Natural killer cell (primary cell): Measurements from ENCODE around the gene SLC39A10. TPM values are rescaled to one million over a fixed set of nuclear protein-coding genes. Genes with fewer than 3 reads are reported as not detected.
"Not testable (repeated sequence)": the region's sequence is repeated elsewhere in the genome, so short reads cannot be mapped to it uniquely, and the experiment has no call there.

Experiments used
- ATAC-seq, 3 donors: fragments of 150-1000 bp in 2 of 3; fragments of 200-7000 bp in 1 of 3; cut with Tn5 transposase; 1 replicate in 1 of 3; 2 replicates in 2 of 3; pipeline ENCODE4 v1.10.0; 2021; ENCODE audit warnings: mild to moderate bottlenecking in 2 of 3, moderate library complexity in 2 of 3
- DNase-seq, 2 donors: peaks; one replicate each; pipeline versions ENCODE4 v3.0.0 to v3.0.0-alpha.2; 2013 to 2021; ENCODE audit warnings: mixed read lengths in 1 of 2
- H3K27ac ChIP-seq: one replicate; pipeline ENCODE4 v1.5.1; 2013; ENCODE audit warnings: mild to moderate bottlenecking, low read length
- H3K27me3 ChIP-seq: one replicate; pipeline ENCODE4 v1.6.1; 2013; ENCODE audit warnings: low read length; ENCODE audit not compliant: control insufficient read depth, insufficient read depth
- H3K36me3 ChIP-seq: one replicate; pipeline ENCODE4 v1.6.1; 2013; ENCODE audit warnings: low read length; ENCODE audit not compliant: control insufficient read depth, insufficient read depth
- H3K4me1 ChIP-seq: one replicate; pipeline ENCODE4 v1.6.1; 2013; ENCODE audit warnings: low read length; ENCODE audit not compliant: control insufficient read depth, insufficient read depth
- H3K4me3 ChIP-seq: one replicate; pipeline ENCODE4 v1.5.1; 2013; ENCODE audit warnings: low read length
- H3K9me3 ChIP-seq: one replicate; pipeline ENCODE4 v1.6.1; 2013; ENCODE audit warnings: low read length; ENCODE audit not compliant: control insufficient read depth, insufficient read depth
- H3K27ac Mint-ChIP-seq, 2 donors: one replicate each; pipeline ENCODE4 v1.8.0; 2022; ENCODE audit warnings: mild to moderate bottlenecking in 2 of 2, mixed read lengths in 2 of 2, moderate library complexity in 1 of 2
- H3K27me3 Mint-ChIP-seq, 2 donors: one replicate each; pipeline ENCODE4 v1.8.0; 2022; ENCODE audit warnings: low read depth in 2 of 2, mixed read lengths in 2 of 2
- H3K36me3 Mint-ChIP-seq: one replicate; pipeline ENCODE4 v1.8.0; 2022; ENCODE audit warnings: mixed read lengths
- H3K4me1 Mint-ChIP-seq, 2 donors: one replicate each; pipeline ENCODE4 v1.8.0; 2022; ENCODE audit warnings: mixed read lengths in 2 of 2
- H3K4me3 Mint-ChIP-seq: one replicate; pipeline ENCODE4 v1.8.0; 2022; ENCODE audit warnings: mild to moderate bottlenecking, moderate library complexity, mixed read lengths
- H3K9me3 Mint-ChIP-seq, 2 donors: one replicate each; pipeline ENCODE4 v1.8.0; 2022; ENCODE audit warnings: mixed read lengths in 2 of 2
- WGBS: methylation state at CpG from one replicate; pipeline ENCODE4 v1.1.7; 2013; ENCODE audit warnings: missing lambda C conversion rate; ENCODE audit not compliant: insufficient coverage; 5-methylcytosine and 5-hydroxymethylcytosine counted together
- intact Hi-C: fragments of 100-400 bp; cut with micrococcal nuclease; formaldehyde crosslinking; loops from one replicate; pipeline ENCODE4 v1.14.2; 2022
- total RNA-seq, 4 donors: library from RNA; stranded (reverse); fragments of 120-200 nt in 1 of 4; gene quantifications; one replicate each; pipeline versions ENCODE4 v1.2.3 to v1.2.4, GENCODE V29; 2013 to 2022
- TF ChIP-seq, protein P1 (sequence below): fragments of 200-600 bp; IDR thresholded peaks from one replicate; pipeline ENCODE4 v1.8.0; 2022; ENCODE audit warnings: antibody characterized with exemption

The SLC39A10 gene
- total RNA-seq, 3 donors from 2014 or later (not counting 1 experiment from before 2014, with no cell fraction given) = 56.5 to 69.6 (median 58.5) TPM

DNA sequence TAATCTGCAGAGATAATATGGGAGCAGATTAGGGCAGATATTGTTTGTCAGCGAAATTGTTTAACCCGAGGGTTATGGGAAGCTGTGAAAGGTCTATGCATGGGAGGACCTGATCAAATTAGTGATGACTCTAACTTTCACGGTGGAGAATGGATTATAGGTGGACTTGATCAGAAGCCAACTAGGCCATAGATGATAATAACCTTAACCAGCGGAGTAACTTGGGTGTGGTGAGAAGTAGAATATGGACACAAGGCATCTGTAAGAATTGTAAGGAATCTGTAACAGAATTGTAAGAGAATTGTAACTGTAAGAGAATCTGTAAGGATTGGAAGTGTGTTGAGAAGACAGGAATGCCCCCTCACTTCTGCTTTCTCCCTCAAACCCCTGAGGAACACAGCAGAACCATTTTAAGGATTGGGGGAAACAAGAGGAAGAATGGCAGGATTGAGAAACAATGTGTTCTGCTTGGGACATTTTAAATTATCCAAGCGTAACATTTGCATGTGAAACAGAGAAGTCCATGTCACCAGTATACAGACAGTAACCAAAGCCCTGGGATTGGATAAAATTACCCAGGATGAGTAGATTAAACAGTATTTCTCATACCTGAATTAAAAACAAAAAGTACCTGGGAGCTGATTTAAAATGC is 14.9 kb upstream of the SLC39A10 start:
- Histone ChIP-seq H3K4me1 (no peaks in the 10 kb centered on the region), H3K9me3 (no peaks in the 10 kb centered on the region), H3K27ac (no peak overlapping the region), H3K27me3 (no peaks in the 10 kb centered on the region), H3K36me3 (no peaks in the 10 kb centered on the region), H3K4me3 (no peak overlapping the region)
- no peak overlapping the region for H3K4me3 Mint-ChIP-seq
- DNase-seq (no peak), ATAC-seq (no peak)
- WGBS = 90% methylated on average over 5 of the region's 5 CpGs
- intact Hi-C loops = no loop called here
- TF ChIP-seq, protein P1, sequence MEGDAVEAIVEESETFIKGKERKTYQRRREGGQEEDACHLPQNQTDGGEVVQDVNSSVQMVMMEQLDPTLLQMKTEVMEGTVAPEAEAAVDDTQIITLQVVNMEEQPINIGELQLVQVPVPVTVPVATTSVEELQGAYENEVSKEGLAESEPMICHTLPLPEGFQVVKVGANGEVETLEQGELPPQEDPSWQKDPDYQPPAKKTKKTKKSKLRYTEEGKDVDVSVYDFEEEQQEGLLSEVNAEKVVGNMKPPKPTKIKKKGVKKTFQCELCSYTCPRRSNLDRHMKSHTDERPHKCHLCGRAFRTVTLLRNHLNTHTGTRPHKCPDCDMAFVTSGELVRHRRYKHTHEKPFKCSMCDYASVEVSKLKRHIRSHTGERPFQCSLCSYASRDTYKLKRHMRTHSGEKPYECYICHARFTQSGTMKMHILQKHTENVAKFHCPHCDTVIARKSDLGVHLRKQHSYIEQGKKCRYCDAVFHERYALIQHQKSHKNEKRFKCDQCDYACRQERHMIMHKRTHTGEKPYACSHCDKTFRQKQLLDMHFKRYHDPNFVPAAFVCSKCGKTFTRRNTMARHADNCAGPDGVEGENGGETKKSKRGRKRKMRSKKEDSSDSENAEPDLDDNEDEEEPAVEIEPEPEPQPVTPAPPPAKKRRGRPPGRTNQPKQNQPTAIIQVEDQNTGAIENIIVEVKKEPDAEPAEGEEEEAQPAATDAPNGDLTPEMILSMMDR = no peak
- no peaks in the 10 kb centered on the region for H3K9me3 Mint-ChIP-seq
- H3K27me3 Mint-ChIP-seq = peaks cover 4 to 6% of the 10 kb centered on the region in 2 donors
- no peak overlapping the region for H3K27ac Mint-ChIP-seq
- H3K4me1 Mint-ChIP-seq = peaks cover 5 to 8% of the 10 kb centered on the region in 2 donors
- peaks cover 6% of the 10 kb centered on the region for H3K36me3 Mint-ChIP-seq

DNA sequence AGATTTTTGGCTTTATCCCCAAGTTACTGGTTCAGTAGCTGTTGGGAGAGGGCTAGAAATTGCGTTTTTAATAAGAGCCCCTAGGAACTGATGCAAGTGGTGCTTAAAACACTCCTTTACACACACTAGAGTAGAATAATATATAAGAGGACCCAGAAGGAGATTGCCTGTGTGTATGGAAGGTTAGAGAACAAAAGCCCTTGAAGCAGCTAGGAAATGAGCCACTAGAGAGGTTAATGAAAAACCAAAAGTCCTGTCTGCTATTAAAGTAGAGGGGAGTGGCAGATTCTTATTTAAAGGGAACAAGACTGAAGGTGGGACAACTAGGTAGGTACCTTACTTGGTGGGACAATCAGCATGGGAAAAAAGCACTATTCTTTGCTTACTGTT is 14.4 kb upstream of the SLC39A10 start:
- Mint-ChIP-seq H3K9me3 (no peaks in the 10 kb centered on the region), H3K4me3 (no peak overlapping the region), H3K36me3 (peaks cover 2% of the 10 kb centered on the region), H3K27me3 (peaks cover 3 to 4% of the 10 kb centered on the region in 2 donors), H3K27ac (no peak overlapping the region), H3K4me1 (peaks cover 5 to 6% of the 10 kb centered on the region in 2 donors)
- intact Hi-C loops = no loop called here
- Histone ChIP-seq H3K9me3 (no peaks in the 10 kb centered on the region), H3K36me3 (no peaks in the 10 kb centered on the region), H3K4me1 (no peaks in the 10 kb centered on the region), H3K27ac (no peak overlapping the region), H3K4me3 (no peak overlapping the region), H3K27me3 (no peaks in the 10 kb centered on the region)
- ATAC-seq (no peak), DNase-seq (no peak)
- no CpG with 5 or more reads among the region's 1 CpG for WGBS
- TF ChIP-seq, protein P1 = no peak

DNA sequence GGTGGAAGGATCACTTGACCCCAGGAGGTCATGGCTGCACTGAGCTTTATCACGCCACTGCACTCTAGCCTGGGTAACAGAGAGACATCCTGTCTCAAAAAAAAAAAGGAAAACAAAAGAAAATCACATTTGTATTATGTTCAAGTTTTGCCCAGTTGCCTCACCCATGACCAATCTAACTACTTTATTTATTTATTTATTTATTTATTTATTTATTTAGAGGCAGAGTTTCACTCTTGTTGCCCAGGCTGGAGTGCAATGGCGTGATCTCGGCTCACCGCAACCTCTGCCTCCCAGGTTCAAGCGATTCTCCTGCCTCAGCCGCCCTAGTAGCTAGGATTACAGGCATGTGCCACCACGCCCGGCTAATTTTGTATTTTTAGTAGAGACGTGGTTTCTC is 12.3 kb upstream of the SLC39A10 start:
- H3K4me1 Mint-ChIP-seq = peaks cover 15 to 21% of the 10 kb centered on the region in 2 donors
- WGBS = 94% methylated on average over 9 of the region's 9 CpGs
- H3K4me3 ChIP-seq, intact Hi-C loops, H3K9me3 Mint-ChIP-seq, DNase-seq, H3K27ac Mint-ChIP-seq, H3K27ac ChIP-seq, H3K27me3 ChIP-seq, H3K27me3 Mint-ChIP-seq, ATAC-seq, H3K9me3 ChIP-seq, H3K36me3 ChIP-seq, H3K4me3 Mint-ChIP-seq, H3K36me3 Mint-ChIP-seq: not testable (repeated sequence)
- peaks cover 14% of the 10 kb centered on the region for H3K4me1 ChIP-seq

DNA sequence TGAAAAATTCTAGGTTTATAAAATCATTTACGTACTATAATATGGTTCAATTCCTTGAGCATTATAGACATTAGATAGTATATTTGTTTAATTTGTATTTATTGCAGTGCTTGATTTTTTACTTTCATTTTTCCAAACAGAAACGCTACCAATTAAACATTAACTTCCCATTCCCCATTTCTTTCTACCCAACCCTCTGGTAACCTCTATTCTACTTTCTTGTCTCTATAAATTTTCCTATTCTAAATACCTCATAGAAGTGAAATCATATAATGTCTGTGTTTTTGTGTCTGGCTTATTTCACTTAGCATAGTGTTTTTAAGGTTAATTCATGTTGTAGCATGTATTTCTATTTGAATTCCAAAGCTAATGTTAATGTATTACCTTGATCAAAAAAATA is 11.6 kb upstream of the SLC39A10 start:
- no peaks in the 10 kb centered on the region for H3K9me3 Mint-ChIP-seq
- Histone ChIP-seq H3K9me3 (no peaks in the 10 kb centered on the region), H3K4me3 (no peak overlapping the region), H3K4me1 (peaks cover 20% of the 10 kb centered on the region), H3K36me3 (no peaks in the 10 kb centered on the region), H3K27ac (no peak overlapping the region), H3K27me3 (no peaks in the 10 kb centered on the region)
- no peaks in the 10 kb centered on the region for H3K36me3 Mint-ChIP-seq
- DNase-seq = no peak
- no CpG with 5 or more reads among the region's 2 CpGs for WGBS
- peaks cover 22 to 28% of the 10 kb centered on the region in 2 donors for H3K4me1 Mint-ChIP-seq
- TF ChIP-seq, protein P1 = no peak
- no peak overlapping the region for H3K4me3 Mint-ChIP-seq
- intact Hi-C loops = no loop called here
- no peak overlapping the region for H3K27ac Mint-ChIP-seq
- peaks cover 0 to 4% of the 10 kb centered on the region in 2 donors for H3K27me3 Mint-ChIP-seq
- ATAC-seq = no peak
